ENCODE data around the gene NUP62. TPM values are rescaled to one million over a fixed set of nuclear protein-coding genes. Genes with fewer than 3 reads are reported as not detected.

Gene NUP62
- polyA plus RNA-seq, 1 of the 3 experiments (the other 2 are of a cell fraction) = 16.2 TPM

- Histone ChIP-seq H3K9me2 (no peaks in the 10 kb centered on the region), H3K79me2 (ENCODE audit: insufficient read depth) (no peaks in the 10 kb centered on the region), H3K27me3 (ENCODE audit: insufficient read depth) (peaks cover 68% of the 10 kb centered on the region), H3K36me3 (replicated peaks in 1 of 2; ENCODE audit: control insufficient read depth in 1 of 2, insufficient read depth in 2 of 2, low read length in 1 of 2) (no peaks in the 10 kb centered on the region), H3K9ac (no peak overlapping the region), H3K4me2 (no peak overlapping the region), H3K4me3 (ENCODE audit: low read depth in 2 of 2, low read length in 1 of 2) (no peak overlapping the region), H3K9me3 (no peaks in the 10 kb centered on the region), H4K20me1 (ENCODE audit: insufficient read depth) (no peaks in the 10 kb centered on the region), H2AFZ (ENCODE audit: low read depth) (no peak overlapping the region), H3F3A (replicated peaks; ENCODE audit: insufficient read depth) (no peaks in the 10 kb centered on the region), H3K4me1 (ENCODE audit: control insufficient read depth in 1 of 2, insufficient read depth in 2 of 2, low read depth in 1 of 2, low read length in 1 of 2) (no peaks in the 10 kb centered on the region), H3K27ac (ENCODE audit: low read depth in 2 of 2, low read length in 1 of 2) (no peak overlapping the region)
- POLR2A ChIA-PET = no interaction called here
- no peak for TF ChIP-seq REST (IDR thresholded peaks at IDR 0.05; ENCODE audit: low read depth, low read length)
- TF ChIP-seq MXI1 (IDR thresholded peaks at IDR 0.05; ENCODE audit: low read depth, low read length) = no peak
- WGBS (ENCODE audit: low lambda C conversion rate) = 70% methylated on average over 7 of the region's 7 CpGs
- CTCF ChIA-PET = interaction anchor here (2.5 to 3.5 kb wide), 2 partner anchors 16 to 30 kb away, joined by 13 to 22 read pairs; no protein-coding TSS in a partner anchor
- DNase-seq = no peak
Measured at GRCh38 chr19:49953416-49953815, 24.1 kb upstream of the NUP62 start.

GRCh38 chr19:49952906-49953305, 23.6 kb upstream of the NUP62 start:
- H3K9me3 ChIP-seq = no peaks in the 10 kb centered on the region
- POLR2A ChIA-PET = no interaction called here
- H3K4me3 ChIP-seq (ENCODE audit: low read depth in 2 of 2, low read length in 1 of 2) = no peak overlapping the region
- H4K20me1 ChIP-seq (ENCODE audit: insufficient read depth) = no peaks in the 10 kb centered on the region
- no peak for TF ChIP-seq CTCF (IDR thresholded peaks at IDR 0.05)
- TF ChIP-seq FOSL2 (IDR thresholded peaks at IDR 0.05; ENCODE audit: borderline replicate concordance, low read depth) = no peak
- TF ChIP-seq GABPA (IDR thresholded peaks at IDR 0.05; ENCODE audit: low read depth) = no peak
- no peak for TF ChIP-seq PBX3 (IDR thresholded peaks at IDR 0.05)
- TF ChIP-seq MAX (IDR thresholded peaks at IDR 0.05; ENCODE audit: low read depth) = no peak
- CTCF ChIA-PET = interaction anchor here (1.2 to 3.5 kb wide), 3 partner anchors 15 to 30 kb away, joined by 4 to 22 read pairs (median 13); no protein-coding TSS in a partner anchor
- no peaks in the 10 kb centered on the region for H3F3A ChIP-seq (replicated peaks; ENCODE audit: insufficient read depth)
- no peak overlapping the region for H3K9ac ChIP-seq
- no peaks in the 10 kb centered on the region for H3K36me3 ChIP-seq (replicated peaks in 1 of 2; ENCODE audit: control insufficient read depth in 1 of 2, insufficient read depth in 2 of 2, low read length in 1 of 2)
- no peaks in the 10 kb centered on the region for H3K79me2 ChIP-seq (ENCODE audit: insufficient read depth)
- H2AFZ ChIP-seq (ENCODE audit: low read depth) = no peak overlapping the region
- H3K27me3 ChIP-seq (ENCODE audit: insufficient read depth) = peaks cover 68% of the 10 kb centered on the region
- WGBS (ENCODE audit: low lambda C conversion rate) = 35% methylated on average over 12 of the region's 13 CpGs
- no peak overlapping the region for H3K27ac ChIP-seq (ENCODE audit: low read depth in 2 of 2, low read length in 1 of 2)
- no peaks in the 10 kb centered on the region for H3K9me2 ChIP-seq
- DNase-seq = no peak
- no peak overlapping the region for H3K4me2 ChIP-seq
- no peaks in the 10 kb centered on the region for H3K4me1 ChIP-seq (ENCODE audit: control insufficient read depth in 1 of 2, insufficient read depth in 2 of 2, low read depth in 1 of 2, low read length in 1 of 2)

Measured in SK-N-SH (cell line).